Smooth muscle cell (in vitro differentiated cells): ENCODE data around the gene MB. TPM values are rescaled to one million over a fixed set of nuclear protein-coding genes. Genes with fewer than 3 reads are reported as not detected.

Experiments
- DNase-seq: peaks from one replicate; lab custom pipeline; 2025; ENCODE audit not compliant: unreplicated experiment; lab: John Stamatoyannopoulos, UW
- H2AFZ ChIP-seq: fragments of 200-600 bp; sonication (generic); 2 replicates; pipeline ENCODE4 v1.6.0; 2016; ENCODE audit warnings: antibody characterized with exemption, low read depth, mild to moderate bottlenecking
- H3F3A ChIP-seq: fragments of 200-600 bp; sonication (generic); 2 replicates; pipeline ENCODE4 v1.6.0; 2017; ENCODE audit warnings: antibody characterized with exemption, low read depth
- H3K27ac ChIP-seq: fragments of 200-600 bp; sonication (generic); 2 replicates; pipeline ENCODE4 v1.5.1; 2016; ENCODE audit warnings: low read depth, mild to moderate bottlenecking
- H3K27me3 ChIP-seq: fragments of 200-600 bp; sonication (generic); 2 replicates; pipeline ENCODE4 v1.6.1; 2016; ENCODE audit warnings: low read depth, mild to moderate bottlenecking
- H3K36me3 ChIP-seq: fragments of 200-600 bp; sonication (generic); 2 replicates; pipeline ENCODE4 v1.5.1; 2016; ENCODE audit warnings: low read depth
- H3K4me1 ChIP-seq: fragments of 200-600 bp; sonication (generic); 2 replicates; pipeline ENCODE4 v1.5.1; 2016; ENCODE audit warnings: low read depth
- H3K4me2 ChIP-seq: fragments of 200-600 bp; sonication (generic); 2 replicates; pipeline ENCODE4 v1.6.0; 2016; ENCODE audit warnings: mild to moderate bottlenecking
- H3K4me3 ChIP-seq: fragments of 200-600 bp; sonication (generic); 2 replicates; pipeline ENCODE4 v1.5.1; 2016; ENCODE audit warnings: mild to moderate bottlenecking
- H3K79me2 ChIP-seq: fragments of 200-600 bp; sonication (generic); 2 replicates; pipeline ENCODE4 v1.6.0; 2016; ENCODE audit warnings: low read depth, mild to moderate bottlenecking
- H3K9ac ChIP-seq: fragments of 200-600 bp; sonication (generic); 2 replicates; pipeline ENCODE4 v1.6.0; 2016; ENCODE audit warnings: low read depth
- H3K9me3 ChIP-seq: fragments of 200-600 bp; sonication (generic); replicated peaks from 2 replicates; pipeline ENCODE4 v1.5.1; 2016; ENCODE audit warnings: low read depth
- H4K20me1 ChIP-seq: fragments of 200-600 bp; sonication (generic); 2 replicates; pipeline ENCODE4 v1.6.0; 2016; ENCODE audit warnings: low read depth
- WGBS: methylation state at CpG from one replicate; pipeline ENCODE4 v1.1.7; 2016; ENCODE audit warnings: low lambda C conversion rate; 5-methylcytosine and 5-hydroxymethylcytosine counted together
- polyA plus RNA-seq: library from polyadenylated mRNA; unstranded; fragments of >200 nt; fragmentation: Nextera tagmentation; extraction: Ambion mirVana; gene quantifications from 2 replicates; pipeline ENCODE4 v1.2.1, GENCODE V29; 2016
- total RNA-seq: library from RNA; depleted of rRNA; stranded (reverse); fragments of >200 nt; gene quantifications from 2 replicates; pipeline ENCODE4 v1.2.3, GENCODE V29; 2014
- TF ChIP-seq, protein P1 (sequence below): fragments of 200-600 bp; sonication (generic); IDR thresholded peaks from 2 replicates; pipeline ENCODE4 v1.5.1; 2017; ENCODE audit warnings: borderline replicate concordance, mild to moderate bottlenecking, antibody characterized with exemption; ENCODE audit not compliant: insufficient read depth, poor library complexity, severe bottlenecking

The MB gene
- total and polyA plus RNA-seq, 2 experiments from 2014 or later = 0.53 TPM; not detected in 1

DNA sequence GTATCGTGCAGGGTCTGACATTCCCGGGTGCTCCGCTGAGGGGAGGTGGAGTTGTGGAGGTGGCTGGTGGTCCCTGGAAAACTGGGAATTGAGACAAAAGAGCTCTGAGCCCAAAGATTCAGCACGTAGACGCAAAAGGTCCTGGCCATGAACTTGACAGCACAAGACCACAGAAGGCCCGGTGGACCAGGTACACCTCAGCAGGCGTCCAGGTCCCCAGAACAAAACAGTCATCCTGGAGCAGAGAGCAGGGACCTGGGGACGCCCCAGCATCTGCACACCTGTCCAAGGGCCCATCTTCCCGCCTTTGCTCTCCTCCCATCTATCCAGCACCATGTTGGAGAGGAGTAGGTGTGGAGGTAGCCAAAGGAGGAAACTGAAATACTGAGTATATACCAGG, 13.8 kb upstream of the MB start:
- Histone ChIP-seq H3K36me3 (no peaks in the 10 kb centered on the region), H3K4me1 (no peaks in the 10 kb centered on the region), H2AFZ (no peak overlapping the region), H3K27ac (no peak overlapping the region), H3K4me2 (no peak overlapping the region), H3F3A (peaks cover 22% of the 10 kb centered on the region), H3K79me2 (no peaks in the 10 kb centered on the region), H3K9ac (no peak overlapping the region), H3K4me3 (no peak overlapping the region), H3K27me3 (no peaks in the 10 kb centered on the region), H3K9me3 (no peaks in the 10 kb centered on the region), H4K20me1 (no peaks in the 10 kb centered on the region)
- DNase-seq = no peak
- WGBS = 97% methylated on average over 9 of the region's 9 CpGs
- TF ChIP-seq, protein P1, sequence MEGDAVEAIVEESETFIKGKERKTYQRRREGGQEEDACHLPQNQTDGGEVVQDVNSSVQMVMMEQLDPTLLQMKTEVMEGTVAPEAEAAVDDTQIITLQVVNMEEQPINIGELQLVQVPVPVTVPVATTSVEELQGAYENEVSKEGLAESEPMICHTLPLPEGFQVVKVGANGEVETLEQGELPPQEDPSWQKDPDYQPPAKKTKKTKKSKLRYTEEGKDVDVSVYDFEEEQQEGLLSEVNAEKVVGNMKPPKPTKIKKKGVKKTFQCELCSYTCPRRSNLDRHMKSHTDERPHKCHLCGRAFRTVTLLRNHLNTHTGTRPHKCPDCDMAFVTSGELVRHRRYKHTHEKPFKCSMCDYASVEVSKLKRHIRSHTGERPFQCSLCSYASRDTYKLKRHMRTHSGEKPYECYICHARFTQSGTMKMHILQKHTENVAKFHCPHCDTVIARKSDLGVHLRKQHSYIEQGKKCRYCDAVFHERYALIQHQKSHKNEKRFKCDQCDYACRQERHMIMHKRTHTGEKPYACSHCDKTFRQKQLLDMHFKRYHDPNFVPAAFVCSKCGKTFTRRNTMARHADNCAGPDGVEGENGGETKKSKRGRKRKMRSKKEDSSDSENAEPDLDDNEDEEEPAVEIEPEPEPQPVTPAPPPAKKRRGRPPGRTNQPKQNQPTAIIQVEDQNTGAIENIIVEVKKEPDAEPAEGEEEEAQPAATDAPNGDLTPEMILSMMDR = no peak

DNA sequence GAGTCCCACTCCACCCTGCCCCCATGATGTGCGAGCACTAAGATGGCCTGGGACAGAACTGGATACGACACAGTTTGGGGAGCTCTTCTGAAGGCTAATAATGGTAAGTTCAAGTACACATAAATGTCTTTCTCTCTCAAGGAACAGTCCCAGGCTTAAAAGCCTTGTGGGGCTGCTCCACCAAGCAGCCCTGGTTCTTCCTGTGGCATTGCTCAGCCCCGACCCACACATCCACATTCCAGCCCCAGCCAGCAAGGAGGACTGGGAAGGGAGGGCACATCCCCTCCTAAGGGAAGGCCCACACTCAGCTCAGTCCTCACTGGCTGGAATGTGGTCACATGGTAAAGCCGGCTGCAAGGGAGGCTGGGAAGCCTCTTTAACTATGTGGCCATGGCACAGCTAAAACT, 13.3 kb upstream of the MB start:
- Histone ChIP-seq H3K36me3 (no peaks in the 10 kb centered on the region), H3K9me3 (no peaks in the 10 kb centered on the region), H3K27me3 (no peaks in the 10 kb centered on the region), H3F3A (peaks cover 22% of the 10 kb centered on the region), H3K27ac (peak overlapping the region; percentile 5), H3K4me1 (no peaks in the 10 kb centered on the region), H3K4me2 (no peak overlapping the region), H3K79me2 (no peaks in the 10 kb centered on the region), H4K20me1 (no peaks in the 10 kb centered on the region), H3K4me3 (no peak overlapping the region), H2AFZ (no peak overlapping the region), H3K9ac (no peak overlapping the region)
- TF ChIP-seq, protein P1 = no peak
- no peak for DNase-seq
- 35% methylated on average over 4 of the region's 4 CpGs for WGBS

DNA sequence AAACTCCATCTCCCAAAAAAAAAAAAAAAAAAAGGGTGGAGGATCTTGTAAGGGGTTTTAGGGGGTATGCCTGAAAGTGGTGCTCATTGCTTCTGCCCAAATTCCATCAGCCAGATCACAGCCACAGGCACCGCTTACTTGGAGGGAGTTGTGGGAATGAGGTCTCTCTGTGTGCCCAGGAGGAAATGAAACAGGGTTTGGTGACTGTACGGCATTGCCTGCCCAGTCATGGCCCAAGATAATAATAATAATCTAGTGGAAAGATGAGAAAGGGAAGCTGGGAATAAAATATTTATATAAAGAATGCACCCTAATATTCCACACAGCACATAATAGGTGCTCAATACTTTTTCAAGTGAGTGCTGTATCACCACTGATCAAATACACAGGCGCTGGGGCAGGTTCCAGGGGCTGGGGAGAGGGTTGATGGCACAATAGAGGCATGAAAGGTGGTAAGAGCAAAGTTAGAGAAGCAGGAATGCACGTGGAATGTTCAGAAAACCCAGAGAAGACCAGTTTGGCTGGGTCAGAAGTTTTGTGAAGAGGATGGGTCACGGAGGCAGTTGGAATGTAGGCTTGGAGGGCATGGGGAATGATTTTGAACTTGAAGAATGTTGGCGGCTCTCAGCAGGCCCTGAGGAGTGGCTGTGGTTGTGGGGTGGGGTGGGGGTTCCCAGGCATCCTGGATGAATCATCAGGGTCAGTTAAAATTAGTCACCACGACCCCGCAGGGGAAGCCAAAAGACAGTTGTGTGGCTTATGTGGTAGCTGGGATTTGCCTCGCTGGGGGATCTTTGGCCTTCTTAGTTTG, 12.5 kb upstream of the MB start:
- Histone ChIP-seq H2AFZ (no peak overlapping the region), H3F3A (peaks cover 22% of the 10 kb centered on the region), H3K4me2 (peak overlapping the region; percentile 65), H3K27me3 (no peaks in the 10 kb centered on the region), H3K79me2 (no peaks in the 10 kb centered on the region), H3K4me1 (no peaks in the 10 kb centered on the region), H3K9ac (peak overlapping the region; percentile 61), H4K20me1 (no peaks in the 10 kb centered on the region), H3K27ac (peak overlapping the region; percentile 84), H3K36me3 (no peaks in the 10 kb centered on the region), H3K4me3 (no peak overlapping the region), H3K9me3 (no peaks in the 10 kb centered on the region)
- DNase-seq = peak; percentile 25
- TF ChIP-seq, protein P1 = no peak
- 19% methylated on average over 9 of the region's 9 CpGs for WGBS

DNA sequence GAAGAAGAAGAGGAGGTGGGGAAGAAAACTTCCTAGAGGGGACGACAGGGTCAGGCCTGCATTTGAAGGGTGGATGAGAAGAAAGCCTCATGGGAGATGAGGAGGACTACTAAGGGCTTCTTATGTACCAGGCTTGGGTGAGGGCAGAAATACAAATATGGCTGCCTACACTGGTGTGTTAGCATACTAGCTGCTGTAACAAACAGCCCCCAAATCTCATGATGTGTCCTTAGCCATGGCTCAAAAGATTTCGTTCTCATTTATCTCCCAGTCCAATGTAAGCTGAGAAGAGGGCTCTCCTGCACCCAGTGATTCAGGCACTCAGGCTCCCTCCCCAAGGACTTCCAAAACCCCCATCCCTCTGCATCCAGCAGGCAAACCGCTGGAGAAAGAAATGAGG, 11.6 kb upstream of the MB start:
- Histone ChIP-seq H3K4me3 (no peak overlapping the region), H3K27ac (peak overlapping the region; percentile 84), H3K79me2 (no peaks in the 10 kb centered on the region), H3K9ac (no peak overlapping the region), H3K4me1 (no peaks in the 10 kb centered on the region), H2AFZ (no peak overlapping the region), H3K4me2 (no peak overlapping the region), H3K36me3 (no peaks in the 10 kb centered on the region), H3K27me3 (no peaks in the 10 kb centered on the region), H4K20me1 (no peaks in the 10 kb centered on the region), H3K9me3 (no peaks in the 10 kb centered on the region), H3F3A (peaks cover 22% of the 10 kb centered on the region)
- TF ChIP-seq, protein P1 = no peak
- no peak for DNase-seq
- 97% methylated on average over 3 of the region's 3 CpGs for WGBS
